ENCODE data around the gene CFAP161.
A peak's percentile ranks its signal among the peaks of the same experiment; 100 is the strongest.

The CFAP161 gene

GRCh38 chr15:81161851-81162250, 27.8 kb downstream of the CFAP161 start:
- H3K4me3 ChIP-seq (replicated peaks; ENCODE audit: low read depth, low read length) = no peak overlapping the region
- no peak for TF ChIP-seq CTCF (IDR thresholded peaks at IDR 0.05; ENCODE audit: low read length, missing control alignments)
- no peak for DNase-seq (ENCODE audit: low read depth)

- peak; percentile 67 for DNase-seq (ENCODE audit: low read depth)
- no peak overlapping the region for H3K4me3 ChIP-seq (replicated peaks; ENCODE audit: low read depth, low read length)
- peak; percentile 19 for TF ChIP-seq CTCF (IDR thresholded peaks at IDR 0.05; ENCODE audit: low read length, missing control alignments)
Observed at GRCh38 chr15:81163961-81164800, 30.1 kb downstream of the CFAP161 start.

- no peak overlapping the region for H3K4me3 ChIP-seq (replicated peaks; ENCODE audit: low read depth, low read length)
- no peak for DNase-seq (ENCODE audit: low read depth)
- no peak for TF ChIP-seq CTCF (IDR thresholded peaks at IDR 0.05; ENCODE audit: low read length, missing control alignments)
Observed at GRCh38 chr15:81165535-81165934, 31.5 kb downstream of the CFAP161 start.

GRCh38 chr15:81166636-81167305, 32.7 kb downstream of the CFAP161 start:
- no peak overlapping the region for H3K4me3 ChIP-seq (replicated peaks; ENCODE audit: low read depth, low read length)
- no peak for TF ChIP-seq CTCF (IDR thresholded peaks at IDR 0.05; ENCODE audit: low read length, missing control alignments)
- DNase-seq (ENCODE audit: low read depth) = no peak

GRCh38 chr15:81168131-81168526, 34.1 kb downstream of the CFAP161 start:
- DNase-seq (ENCODE audit: low read depth) = no peak
- H3K4me3 ChIP-seq (replicated peaks; ENCODE audit: low read depth, low read length) = no peak overlapping the region
- no peak for TF ChIP-seq CTCF (IDR thresholded peaks at IDR 0.05; ENCODE audit: low read length, missing control alignments)

GRCh38 chr15:81168644-81169043, 34.6 kb downstream of the CFAP161 start:
- no peak for DNase-seq (ENCODE audit: low read depth)
- no peak for TF ChIP-seq CTCF (IDR thresholded peaks at IDR 0.05; ENCODE audit: low read length, missing control alignments)
- no peak overlapping the region for H3K4me3 ChIP-seq (replicated peaks; ENCODE audit: low read depth, low read length)
